Duodenal mucosa (tissue), 2 donors: Measurements from ENCODE around the gene AGPAT4.

Experiments used
- H3K27ac ChIP-seq: one replicate; pipeline ENCODE4 v1.7.0; 2013; ENCODE audit warnings: low read depth, low read length
- H3K27me3 ChIP-seq, 2 donors: one replicate each; pipeline ENCODE4 v1.7.0; 2013; ENCODE audit warnings: low read length in 2 of 2, control low read depth in 1 of 2; ENCODE audit not compliant: insufficient read depth in 2 of 2, control insufficient read depth in 1 of 2
- H3K36me3 ChIP-seq, 2 donors: one replicate each; pipeline ENCODE4 v1.7.0; 2013; ENCODE audit warnings: low read length in 2 of 2, control low read depth in 1 of 2; ENCODE audit not compliant: insufficient read depth in 2 of 2, control insufficient read depth in 1 of 2
- H3K4me1 ChIP-seq, 2 donors: one replicate each; pipeline ENCODE4 v1.7.0; 2013; ENCODE audit warnings: low read length in 2 of 2, control low read depth in 1 of 2; ENCODE audit not compliant: insufficient read depth in 2 of 2, control insufficient read depth in 1 of 2
- H3K4me3 ChIP-seq, 2 donors: one replicate each; pipeline ENCODE4 v1.7.0; 2013; ENCODE audit warnings: low read length in 2 of 2, low read depth in 1 of 2
- H3K9ac ChIP-seq, 2 donors: one replicate each; pipeline ENCODE4 v1.7.0; 2013; ENCODE audit warnings: low read length in 2 of 2, low read depth in 1 of 2
- H3K9me3 ChIP-seq, 2 donors: one replicate each; pipeline ENCODE4 v1.7.0; 2013; ENCODE audit warnings: low read length in 2 of 2, control low read depth in 1 of 2; ENCODE audit not compliant: control insufficient read depth in 1 of 2

Gene AGPAT4

GRCh38 chr6:161171207-161171606 lies 102.7 kb downstream of the AGPAT4 start:
- H3K9me3 ChIP-seq, result no peaks in the 10 kb centered on the region
- no peak overlapping the region for H3K4me3 ChIP-seq
- no peaks in the 10 kb centered on the region for H3K4me1 ChIP-seq
- H3K27me3 ChIP-seq, result no peaks in the 10 kb centered on the region
- H3K9ac ChIP-seq, result no peak overlapping the region
- no peak overlapping the region for H3K27ac ChIP-seq
- no peaks in the 10 kb centered on the region for H3K36me3 ChIP-seq

GRCh38 chr6:161169696-161170095 lies 104.2 kb downstream of the AGPAT4 start:
- Histone ChIP-seq H3K27me3 (no peaks in the 10 kb centered on the region), H3K9ac (no peak overlapping the region), H3K9me3 (no peaks in the 10 kb centered on the region), H3K4me1 (no peaks in the 10 kb centered on the region), H3K36me3 (no peaks in the 10 kb centered on the region), H3K4me3 (no peak overlapping the region), H3K27ac (no peak overlapping the region)

GRCh38 chr6:161169035-161169434 lies 104.8 kb downstream of the AGPAT4 start:
- Histone ChIP-seq H3K9ac (no peak overlapping the region), H3K27me3 (no peaks in the 10 kb centered on the region), H3K27ac (no peak overlapping the region), H3K9me3 (no peaks in the 10 kb centered on the region), H3K4me3 (no peak overlapping the region), H3K36me3 (no peaks in the 10 kb centered on the region), H3K4me1 (no peaks in the 10 kb centered on the region)

GRCh38 chr6:161168281-161168891 lies 105.5 kb downstream of the AGPAT4 start:
- no peak overlapping the region for H3K4me3 ChIP-seq
- no peaks in the 10 kb centered on the region for H3K27me3 ChIP-seq
- H3K4me1 ChIP-seq, result no peaks in the 10 kb centered on the region
- H3K9ac ChIP-seq, result no peak overlapping the region
- H3K9me3 ChIP-seq, result no peaks in the 10 kb centered on the region
- H3K36me3 ChIP-seq, result no peaks in the 10 kb centered on the region
- no peak overlapping the region for H3K27ac ChIP-seq

- no peaks in the 10 kb centered on the region for H3K36me3 ChIP-seq
- no peaks in the 10 kb centered on the region for H3K27me3 ChIP-seq
- no peak overlapping the region for H3K9ac ChIP-seq
- H3K4me1 ChIP-seq, result no peaks in the 10 kb centered on the region
- no peak overlapping the region for H3K27ac ChIP-seq
- H3K9me3 ChIP-seq, result no peaks in the 10 kb centered on the region
- no peak overlapping the region for H3K4me3 ChIP-seq
These were observed 107.2 kb downstream of the AGPAT4 start for GRCh38 chr6:161166677-161167076.

GRCh38 chr6:161166176-161166575 lies 107.7 kb downstream of the AGPAT4 start:
- Histone ChIP-seq H3K9me3 (no peaks in the 10 kb centered on the region), H3K27me3 (no peaks in the 10 kb centered on the region), H3K27ac (no peak overlapping the region), H3K36me3 (no peaks in the 10 kb centered on the region), H3K4me1 (no peaks in the 10 kb centered on the region), H3K4me3 (no peak overlapping the region), H3K9ac (no peak overlapping the region)

- no peak overlapping the region for H3K9ac ChIP-seq
- H3K36me3 ChIP-seq, result no peaks in the 10 kb centered on the region
- H3K27ac ChIP-seq, result no peak overlapping the region
These were observed 109.7 kb downstream of the AGPAT4 start for GRCh38 chr6:161164182-161164625.

GRCh38 chr6:161163466-161164181 lies 110.2 kb downstream of the AGPAT4 start:
- Histone ChIP-seq H3K9ac (no peak overlapping the region), H3K4me3 (no peak overlapping the region), H3K4me1 (no peaks in the 10 kb centered on the region), H3K27me3 (no peaks in the 10 kb centered on the region), H3K36me3 (no peaks in the 10 kb centered on the region), H3K27ac (no peak overlapping the region), H3K9me3 (no peaks in the 10 kb centered on the region)

More at GRCh38 chr6:161164182-161164625, 109.7 kb downstream of the AGPAT4 start:
- H3K27me3 ChIP-seq, result no peaks in the 10 kb centered on the region
- H3K4me1 ChIP-seq, result no peaks in the 10 kb centered on the region
- no peaks in the 10 kb centered on the region for H3K9me3 ChIP-seq
- H3K4me3 ChIP-seq, result no peak overlapping the region

- Histone ChIP-seq H3K36me3 (no peaks in the 10 kb centered on the region), H3K27me3 (no peaks in the 10 kb centered on the region), H3K9me3 (no peaks in the 10 kb centered on the region), H3K27ac (no peak overlapping the region), H3K9ac (no peak overlapping the region), H3K4me1 (no peaks in the 10 kb centered on the region), H3K4me3 (no peak overlapping the region)
These were observed 111.1 kb downstream of the AGPAT4 start for GRCh38 chr6:161162722-161163121.

GRCh38 chr6:161161889-161162624 lies 111.8 kb downstream of the AGPAT4 start:
- H3K9me3 ChIP-seq, result no peaks in the 10 kb centered on the region
- H3K27me3 ChIP-seq, result no peaks in the 10 kb centered on the region
- H3K27ac ChIP-seq, result no peak overlapping the region
- H3K4me1 ChIP-seq, result no peaks in the 10 kb centered on the region
- H3K9ac ChIP-seq, result no peak overlapping the region
- no peaks in the 10 kb centered on the region for H3K36me3 ChIP-seq
- no peak overlapping the region for H3K4me3 ChIP-seq
